ENCODE measurements around the gene STK38L. TPM values are rescaled to one million over a fixed set of nuclear protein-coding genes. Genes with fewer than 3 reads are reported as not detected.

Gene STK38L
- total and polyA plus RNA-seq, 10 of the 15 experiments (the other 5 are each of a cell fraction or from before 2014, with no cell fraction given) = 43.0 to 154 (median 115) TPM

GRCh38 chr12:27331291-27331926 is 87.3 kb downstream of the STK38L start (continued):
- TF ChIP-seq REST (IDR thresholded peaks at IDR 0.05; ENCODE audit: low read depth, low read length) = no peak
- peak; percentile 30; the same call in 1 of the 2 replicates for TF ChIP-seq SPI1 (IDR thresholded peaks at IDR 0.05; ENCODE audit: borderline replicate concordance, insufficient read depth, low read depth, low read length)
- TF ChIP-seq ZBTB40 (IDR thresholded peaks at IDR 0.05; ENCODE audit: borderline replicate concordance) = no peak
- no peak; the same call in 1 of the 2 replicates for TF ChIP-seq MTA2 (IDR thresholded peaks at IDR 0.05; ENCODE audit: low read depth)
- no peak for TF ChIP-seq SMAD1 (IDR thresholded peaks at IDR 0.05; ENCODE audit: low read depth, partially characterized antibody)
- TF ChIP-seq RB1 (IDR thresholded peaks at IDR 0.05; ENCODE audit: borderline replicate concordance) = no peak
- TF ChIP-seq ZNF592 (IDR thresholded peaks at IDR 0.05) = no peak
- TF ChIP-seq HDGF (IDR thresholded peaks at IDR 0.05) = no peak
- TF ChIP-seq IKZF2 (IDR thresholded peaks at IDR 0.05) = peak; percentile 69 to 75
- no peak for TF ChIP-seq ZBTB33 (IDR thresholded peaks at IDR 0.05)
- TF ChIP-seq ZNF217 (IDR thresholded peaks at IDR 0.05) = no peak
- TF ChIP-seq RUNX3 (IDR thresholded peaks at IDR 0.05; ENCODE audit: low read length) = peak; percentile 56; the same call in 1 of the 2 replicates
- TF ChIP-seq GATAD2B (conservative IDR thresholded peaks at IDR 0.05; ENCODE audit: low read depth) = no peak
- TF ChIP-seq CBX5 (IDR thresholded peaks at IDR 0.05; ENCODE audit: low read depth) = no peak

Data from GM12878 (cell line).